NOMO-1 (cell line): ENCODE measurements around the gene KRR1.
A peak's percentile ranks its signal among the peaks of the same experiment; 100 is the strongest.
"Not testable (repeated sequence)": the region's sequence is repeated elsewhere in the genome, so short reads cannot be mapped to it uniquely, and the experiment has no call there.

Experiments
- DNase-seq, 2 experiments: peaks; one replicate each; lab custom pipeline; 2025; ENCODE audit not compliant: unreplicated experiment in 2 of 2; lab: John Stamatoyannopoulos, UW

The KRR1 gene

GRCh38 chr12:75526655-75527511, 15.5 kb upstream of the KRR1 start:
- peak; percentile 47 to 85 for DNase-seq

DNA sequence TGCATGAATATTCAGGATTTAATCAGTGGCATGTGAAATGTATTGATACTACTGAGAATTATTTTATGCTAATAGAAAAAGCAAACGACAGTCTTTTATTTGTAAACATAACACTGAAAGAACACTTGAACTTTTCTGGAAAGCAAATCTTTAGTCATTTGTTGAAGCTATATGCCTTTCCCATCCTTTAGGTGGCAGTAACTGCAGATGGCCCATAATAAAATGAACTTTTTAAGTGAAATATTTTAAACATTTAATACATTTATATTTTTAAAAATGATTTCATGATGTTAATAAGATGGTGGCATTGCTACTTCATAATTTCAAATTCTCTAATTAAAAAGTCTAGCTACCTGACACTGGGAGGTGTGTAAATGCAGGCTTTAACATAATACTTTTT, 13.9 kb upstream of the KRR1 start:
- no peak for DNase-seq

DNA sequence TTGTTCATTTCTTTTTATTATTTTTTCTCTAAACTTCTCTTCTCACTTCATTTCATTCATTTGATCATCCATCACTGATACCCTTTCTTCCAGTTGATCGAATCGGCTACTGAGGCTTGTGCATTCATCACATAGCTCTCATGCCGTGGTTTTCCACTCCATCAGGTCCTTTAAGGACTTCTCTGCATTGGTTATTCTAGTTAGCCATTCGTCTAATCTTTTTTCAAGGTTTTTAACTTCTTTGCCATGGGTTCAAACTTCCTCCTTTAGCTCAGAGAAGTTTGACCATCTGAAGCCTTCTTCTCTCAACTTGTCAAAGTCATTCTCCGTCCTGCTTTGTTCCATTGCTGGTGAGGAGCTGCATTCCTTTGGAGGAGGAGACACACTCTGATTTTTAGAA, 10.7 kb upstream of the KRR1 start:
- not testable (repeated sequence) for DNase-seq

GRCh38 chr12:75521224-75521623, 9.8 kb upstream of the KRR1 start:
- not testable (repeated sequence) for DNase-seq

DNA sequence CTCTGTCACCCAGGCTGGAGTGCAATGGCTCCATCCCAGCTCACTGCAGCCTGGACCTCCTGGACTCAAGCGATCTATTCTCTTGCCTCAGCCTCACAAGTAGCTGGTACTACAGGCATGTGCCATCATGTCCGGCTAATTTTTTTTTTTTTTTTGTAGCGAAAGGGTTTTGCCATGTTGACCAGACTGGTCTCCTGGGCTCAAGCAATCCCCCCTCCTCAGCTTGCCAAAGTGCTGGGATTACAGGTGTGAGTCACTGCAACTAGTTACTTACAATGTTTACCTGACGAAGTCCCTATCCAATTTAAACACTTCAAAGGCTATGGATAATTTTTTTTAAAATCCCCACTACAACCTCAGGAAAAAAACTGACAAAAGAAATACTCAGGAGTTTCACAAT, 1.8 kb downstream of the KRR1 start:
- no peak for DNase-seq

DNA sequence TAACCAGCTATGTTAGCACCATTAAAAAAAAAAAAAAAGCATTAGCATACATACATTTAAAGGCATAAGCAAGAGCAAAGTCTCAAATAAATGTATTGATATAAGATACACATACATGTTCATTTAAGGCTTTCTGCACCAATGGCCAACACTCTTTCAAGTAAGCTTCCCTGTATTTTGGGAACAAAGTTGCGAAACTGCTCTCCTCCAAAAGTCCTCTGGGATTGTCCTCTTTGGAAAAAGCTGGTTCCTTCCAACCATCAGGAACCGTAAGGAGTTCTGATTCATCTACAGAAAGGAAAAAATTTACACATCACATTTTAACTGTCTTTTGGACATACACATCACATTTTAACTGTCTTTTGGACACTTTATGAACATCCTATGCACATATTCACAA, 3.2 kb downstream of the KRR1 start:
- DNase-seq: no peak

GRCh38 chr12:75507086-75507485, 4.3 kb downstream of the KRR1 start:
- no peak for DNase-seq

GRCh38 chr12:75505706-75506312, 5.6 kb downstream of the KRR1 start:
- peak in 1 of 2 experiments; percentile 48 for DNase-seq

DNA sequence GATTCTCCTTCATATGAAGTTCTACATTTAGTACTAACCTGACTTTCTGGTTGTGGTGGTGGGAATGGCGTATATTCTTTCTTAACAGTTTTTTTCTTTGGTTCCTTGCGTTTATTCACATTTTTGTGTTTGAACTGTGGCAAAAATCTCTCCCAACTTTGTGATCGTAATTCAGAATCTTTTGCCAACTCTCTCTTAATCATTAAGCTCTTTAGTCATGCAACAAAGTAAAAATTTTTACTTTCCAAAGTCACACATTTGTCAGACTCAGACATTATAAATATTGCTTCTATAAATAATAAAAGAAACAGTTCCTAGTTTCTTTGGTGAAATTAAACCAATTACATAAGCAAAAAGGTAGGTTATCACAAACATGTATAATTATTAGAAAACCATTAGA, 7.5 kb downstream of the KRR1 start:
- no peak for DNase-seq

DNA sequence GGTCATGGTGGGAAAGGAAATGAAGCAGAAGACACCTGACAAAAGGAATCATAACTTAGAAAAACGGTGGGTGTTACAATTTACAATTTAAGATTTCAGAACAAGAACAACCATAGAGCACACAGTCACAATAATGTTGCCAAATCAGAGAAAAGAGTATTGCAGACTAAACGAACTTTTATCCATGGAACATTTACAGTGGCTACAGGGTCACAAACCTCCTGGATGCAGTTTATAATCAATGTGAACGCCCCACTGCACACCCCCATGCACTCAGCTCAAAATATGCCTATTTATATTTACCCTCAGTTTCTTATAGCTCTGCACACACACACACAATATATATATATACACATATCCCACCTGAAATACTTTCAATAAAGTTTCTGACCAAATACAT, 8.0 kb downstream of the KRR1 start:
- DNase-seq: no peak

DNA sequence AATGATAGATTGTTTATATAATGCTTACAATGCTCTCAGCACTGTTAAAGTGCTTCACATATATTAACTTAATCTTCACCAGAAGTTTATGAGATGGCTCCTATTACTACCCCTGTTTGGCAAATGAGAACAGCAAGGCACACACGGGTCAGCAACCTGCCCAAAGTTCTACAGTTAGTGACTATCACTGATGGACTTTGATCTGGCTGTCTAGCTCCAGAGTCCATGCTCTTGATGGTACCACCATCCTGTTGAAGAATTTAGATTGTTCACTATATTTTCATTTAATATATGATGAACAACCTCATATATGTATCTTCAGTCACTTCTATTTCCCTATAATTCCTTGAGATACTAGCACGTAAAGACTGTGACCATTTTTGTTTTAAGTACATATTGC, 20.2 kb downstream of the KRR1 start:
- DNase-seq: no peak

- DNase-seq: peak in 1 of 2 experiments; percentile 37
Observed at GRCh38 chr12:75489613-75490210, 21.7 kb downstream of the KRR1 start.

GRCh38 chr12:75489187-75489586, 22.2 kb downstream of the KRR1 start:
- DNase-seq: no peak

DNA sequence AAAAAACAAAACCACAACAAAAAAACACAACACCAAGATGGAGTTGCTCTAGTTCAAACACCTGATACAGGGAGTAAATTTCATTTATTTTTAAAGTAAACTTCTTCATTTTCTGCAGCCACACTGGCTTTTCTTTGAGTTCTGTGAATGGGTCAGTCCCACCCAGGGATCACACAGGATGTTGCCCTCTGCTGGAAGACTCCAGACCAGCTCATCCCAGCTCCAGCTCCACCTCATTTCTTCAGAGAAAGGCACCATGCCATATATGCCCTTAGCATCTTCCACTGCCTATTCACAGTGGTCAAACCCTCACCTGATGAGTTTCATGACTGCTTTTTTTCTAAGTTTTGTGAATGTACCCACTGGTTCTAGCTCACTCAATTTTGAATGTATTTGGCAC, 22.9 kb downstream of the KRR1 start:
- peak in 1 of 2 experiments; percentile 23 for DNase-seq

DNA sequence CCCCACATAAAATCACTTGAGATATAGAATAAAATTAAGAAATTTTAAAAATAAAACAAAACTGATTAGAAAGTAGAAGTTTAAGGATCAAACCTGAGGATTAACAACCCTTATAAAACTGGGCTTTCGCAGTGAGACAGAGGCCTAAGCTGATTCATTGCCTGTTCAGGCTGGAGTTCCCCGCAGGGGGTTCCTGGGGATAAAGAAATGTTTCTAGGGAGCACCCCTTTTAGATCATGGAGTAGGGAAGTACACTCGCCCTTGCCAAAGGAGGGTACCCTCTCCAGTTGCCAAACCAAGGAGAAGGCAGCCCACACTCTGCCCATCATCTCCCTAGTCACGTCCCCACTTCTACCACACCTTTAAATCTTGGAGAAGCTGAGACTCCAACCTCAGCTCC, 24.1 kb downstream of the KRR1 start:
- no peak for DNase-seq

DNA sequence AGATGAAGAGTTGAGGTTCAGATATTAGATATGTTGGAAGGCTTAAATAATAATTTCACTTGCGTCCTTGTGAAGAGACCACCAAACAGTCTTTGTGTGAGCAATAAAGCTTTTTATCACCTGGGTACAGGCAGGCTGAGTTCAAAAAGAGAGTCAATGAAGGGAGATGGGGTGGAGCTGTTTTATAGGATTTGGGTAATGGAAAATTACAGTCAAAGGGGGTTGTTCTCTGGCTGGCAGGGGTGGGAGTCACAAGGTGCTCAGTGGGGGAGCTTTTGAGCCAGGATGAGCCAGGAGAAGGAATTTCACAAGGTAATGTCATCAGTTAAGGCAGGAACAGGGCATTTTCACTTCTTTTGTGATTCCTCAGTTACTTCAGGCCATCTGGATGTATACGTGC, 27.0 kb downstream of the KRR1 start:
- DNase-seq: not testable (repeated sequence)

GRCh38 chr12:75483431-75483830, 28.0 kb downstream of the KRR1 start:
- DNase-seq: no peak

DNA sequence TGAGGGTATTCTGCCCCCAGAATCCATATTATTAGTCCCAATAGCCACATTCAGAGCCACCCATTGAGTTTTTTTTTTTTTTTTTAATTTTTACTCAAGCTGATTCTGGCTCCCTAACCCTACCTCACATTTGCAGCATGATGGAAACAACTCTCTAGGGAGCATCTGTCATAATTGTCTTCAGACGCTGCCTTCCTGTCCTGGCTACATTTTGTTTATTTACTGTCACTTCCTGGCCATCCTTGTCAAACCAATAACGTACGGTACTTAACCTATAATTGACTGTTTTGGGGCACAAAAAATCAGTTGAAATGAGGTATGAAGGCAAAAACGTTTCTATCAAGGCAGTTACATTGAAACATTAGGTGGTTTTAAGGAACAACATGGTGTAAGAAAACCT, 28.8 kb downstream of the KRR1 start:
- no peak for DNase-seq

DNA sequence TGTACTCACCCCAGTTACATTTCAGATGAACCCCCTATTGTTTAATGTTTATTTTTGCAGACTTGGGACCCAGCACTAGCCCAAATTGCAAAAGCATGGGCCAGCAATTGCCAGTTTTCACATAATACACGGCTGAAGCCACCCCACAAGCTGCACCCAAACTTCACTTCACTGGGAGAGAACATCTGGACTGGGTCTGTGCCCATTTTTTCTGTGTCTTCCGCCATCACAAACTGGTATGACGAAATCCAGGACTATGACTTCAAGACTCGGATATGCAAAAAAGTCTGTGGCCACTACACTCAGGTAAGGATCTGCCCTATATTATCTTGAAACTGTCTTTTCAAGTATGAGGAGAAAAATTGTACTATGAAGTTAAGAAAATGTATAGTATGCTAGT, 29.6 kb downstream of the KRR1 start:
- peak in 1 of 2 experiments; percentile 40 for DNase-seq

- DNase-seq: peak; percentile 36 to 86
Observed at GRCh38 chr12:75481013-75481705, 30.2 kb downstream of the KRR1 start.

- DNase-seq: peak; percentile 81 to 97
Observed at GRCh38 chr12:75480469-75480949, 30.9 kb downstream of the KRR1 start, which contains the start of gene GLIPR1. Gene GLIPR1 (plus strand): TSS chr12:75480755. CDS start chr12:75480881, 126 bp downstream.
